ENCODE measurements around the gene SPEM3.

DNA sequence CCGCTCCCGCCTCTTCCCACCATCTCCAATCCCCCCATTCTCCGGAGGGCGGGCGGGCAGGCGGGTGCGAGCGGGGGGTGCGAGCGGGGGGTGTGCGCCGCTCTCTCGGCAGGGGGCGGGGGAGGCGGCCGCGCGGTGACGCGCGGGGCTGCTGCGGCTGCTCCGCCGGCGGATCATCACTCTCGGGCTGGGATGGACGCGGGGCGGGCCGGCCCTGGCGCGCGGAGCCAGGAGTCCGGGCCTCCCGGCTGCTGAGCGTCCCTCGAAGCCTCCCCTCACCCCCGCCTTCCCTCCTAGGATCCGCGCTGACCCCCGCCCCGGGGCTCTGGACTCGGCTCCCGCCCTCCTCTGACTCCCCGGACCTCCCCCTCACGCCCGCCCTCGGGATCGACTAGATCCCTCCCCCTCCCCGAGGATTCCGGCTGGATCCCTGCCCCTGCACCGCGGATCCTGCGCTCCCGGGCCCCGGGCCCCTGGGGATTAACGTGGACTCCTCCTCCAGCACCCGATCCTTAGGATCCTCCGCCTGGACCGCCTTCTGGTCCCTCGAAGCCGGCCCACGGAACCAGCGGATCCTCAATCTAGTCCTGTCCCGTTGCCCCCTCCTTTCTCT lies 23.8 kb upstream of the SPEM3 start:
- TF ChIP-seq, protein P1, sequence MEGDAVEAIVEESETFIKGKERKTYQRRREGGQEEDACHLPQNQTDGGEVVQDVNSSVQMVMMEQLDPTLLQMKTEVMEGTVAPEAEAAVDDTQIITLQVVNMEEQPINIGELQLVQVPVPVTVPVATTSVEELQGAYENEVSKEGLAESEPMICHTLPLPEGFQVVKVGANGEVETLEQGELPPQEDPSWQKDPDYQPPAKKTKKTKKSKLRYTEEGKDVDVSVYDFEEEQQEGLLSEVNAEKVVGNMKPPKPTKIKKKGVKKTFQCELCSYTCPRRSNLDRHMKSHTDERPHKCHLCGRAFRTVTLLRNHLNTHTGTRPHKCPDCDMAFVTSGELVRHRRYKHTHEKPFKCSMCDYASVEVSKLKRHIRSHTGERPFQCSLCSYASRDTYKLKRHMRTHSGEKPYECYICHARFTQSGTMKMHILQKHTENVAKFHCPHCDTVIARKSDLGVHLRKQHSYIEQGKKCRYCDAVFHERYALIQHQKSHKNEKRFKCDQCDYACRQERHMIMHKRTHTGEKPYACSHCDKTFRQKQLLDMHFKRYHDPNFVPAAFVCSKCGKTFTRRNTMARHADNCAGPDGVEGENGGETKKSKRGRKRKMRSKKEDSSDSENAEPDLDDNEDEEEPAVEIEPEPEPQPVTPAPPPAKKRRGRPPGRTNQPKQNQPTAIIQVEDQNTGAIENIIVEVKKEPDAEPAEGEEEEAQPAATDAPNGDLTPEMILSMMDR (IDR thresholded peaks at IDR 0.05; ENCODE audit: insufficient read depth, low read length, poor library complexity, severe bottlenecking): no peak
- TF ChIP-seq EZH2phosphoT487 (conservative IDR thresholded peaks at IDR 0.05; ENCODE audit: low read length): no peak

Measured in SU-DHL-6 (cell line).